Upper lobe of right lung (tissue), 1 donor: ENCODE measurements around the gene TMEM171. TPM values are rescaled to one million over a fixed set of nuclear protein-coding genes. Genes with fewer than 3 reads are reported as not detected.

Experiments used
- ATAC-seq: fragments of 200-7000 bp; cut with Tn5 transposase; one replicate; pipeline ENCODE4 v1.9.1; 2020; ENCODE audit warnings: mild to moderate bottlenecking, moderate library complexity
- DNase-seq: peaks from one replicate; pipeline ENCODE4 v3.0.0-alpha.2; 2020
- H3K27ac ChIP-seq: fragments of 200-600 bp; one replicate; pipeline ENCODE4 v1.8.0; 2022
- H3K27me3 ChIP-seq: fragments of 200-600 bp; one replicate; pipeline ENCODE4 v1.8.0; 2022; ENCODE audit warnings: mild to moderate bottlenecking
- H3K36me3 ChIP-seq: fragments of 200-600 bp; one replicate; pipeline ENCODE4 v1.8.0; 2022
- H3K4me1 ChIP-seq: fragments of 200-600 bp; one replicate; pipeline ENCODE4 v1.8.0; 2022
- H3K4me3 ChIP-seq: fragments of 200-600 bp; one replicate; pipeline ENCODE4 v1.8.0; 2022; ENCODE audit warnings: mild to moderate bottlenecking
- H3K9me3 ChIP-seq: fragments of 200-600 bp; one replicate; pipeline ENCODE4 v1.8.0; 2022
- CTCF ChIP-seq: fragments of 200-600 bp; IDR thresholded peaks from one replicate; pipeline ENCODE4 v1.8.0; 2022; ENCODE audit warnings: antibody characterized with exemption
- intact Hi-C: fragments of 100-400 bp; cut with DNase I; formaldehyde crosslinking; loops from one replicate; pipeline ENCODE4 v1.11.0; 2022
- total RNA-seq: library from RNA; stranded (reverse); fragmentation: NEBNext Ultra II Directional; extraction: Animal tissue kit (Norgen Biotek cat#: 25700); gene quantifications from one replicate; pipeline ENCODE4 v1.2.1, GENCODE V29; 2021
- donor health status: DM: no; HTN: yes; CAD: no; lungs with severe emphysema.

TMEM171 gene
- total RNA-seq, 1 donor from 2014 or later = 0.43 TPM

- DNase-seq (no peak), ATAC-seq (no peak)
- Histone ChIP-seq H3K4me1 (no peaks in the 10 kb centered on the region), H3K27ac (no peak overlapping the region), H3K27me3 (peaks cover 8% of the 10 kb centered on the region), H3K9me3 (no peaks in the 10 kb centered on the region), H3K36me3 (no peaks in the 10 kb centered on the region), H3K4me3 (no peak overlapping the region)
- intact Hi-C loops = no loop called here
- no peak for TF ChIP-seq CTCF
Measured at GRCh38 chr5:73115399-73116051, 4.8 kb upstream of the TMEM171 start.

- TF ChIP-seq CTCF = no peak
- Histone ChIP-seq H3K27ac (no peak overlapping the region), H3K4me3 (no peak overlapping the region), H3K9me3 (no peaks in the 10 kb centered on the region), H3K4me1 (no peaks in the 10 kb centered on the region), H3K36me3 (no peaks in the 10 kb centered on the region), H3K27me3 (peaks cover 10% of the 10 kb centered on the region)
- intact Hi-C loops = no loop called here
- ATAC-seq = no peak
- no peak for DNase-seq
Measured at GRCh38 chr5:73116506-73116905, 3.9 kb upstream of the TMEM171 start.

- intact Hi-C loops = no loop called here
- H3K27me3 ChIP-seq = peaks cover 17% of the 10 kb centered on the region
- TF ChIP-seq CTCF = no peak
- no peaks in the 10 kb centered on the region for H3K4me1 ChIP-seq
- H3K27ac ChIP-seq = no peak overlapping the region
- H3K36me3 ChIP-seq = no peaks in the 10 kb centered on the region
- ATAC-seq (no peak), DNase-seq (no peak)
- no peaks in the 10 kb centered on the region for H3K9me3 ChIP-seq
- H3K4me3 ChIP-seq = no peak overlapping the region
Measured at GRCh38 chr5:73117088-73117740, 3.2 kb upstream of the TMEM171 start.

- intact Hi-C loops = no loop called here
- ATAC-seq = no peak
- H3K27ac ChIP-seq = no peak overlapping the region
- H3K27me3 ChIP-seq = peaks cover 17% of the 10 kb centered on the region
- TF ChIP-seq CTCF = no peak
- no peaks in the 10 kb centered on the region for H3K36me3 ChIP-seq
- no peak overlapping the region for H3K4me3 ChIP-seq
- DNase-seq = no peak
- H3K4me1 ChIP-seq = peaks cover 8% of the 10 kb centered on the region
- H3K9me3 ChIP-seq = no peaks in the 10 kb centered on the region
Measured at GRCh38 chr5:73118391-73118973, 1.9 kb upstream of the TMEM171 start.

GRCh38 chr5:73119451-73120157 lies 771 bp upstream of the TMEM171 start:
- Histone ChIP-seq H3K27me3 (peaks cover 17% of the 10 kb centered on the region), H3K27ac (no peak overlapping the region), H3K9me3 (no peaks in the 10 kb centered on the region), H3K36me3 (no peaks in the 10 kb centered on the region), H3K4me1 (peaks cover 8% of the 10 kb centered on the region), H3K4me3 (peak overlapping the region; percentile 47)
- ATAC-seq (peak; percentile 20), DNase-seq (no peak)
- no peak for TF ChIP-seq CTCF
- intact Hi-C loops = no loop called here
